A673 (cell line): ENCODE measurements around the gene MIGA2. TPM values are rescaled to one million over a fixed set of nuclear protein-coding genes. Genes with fewer than 3 reads are reported as not detected.

Experiments used
- BruUV-seq: library from RNA; stranded (reverse); fragments of 400-500 nt; replicated peaks from 2 replicates; lab custom pipeline; 2021; lab: Mats Ljungman, UMichigan
- CTCF ChIA-PET: fragments of 300-600 bp; sonication (Branson Sonifier 250); formaldehyde crosslinking; loops from one replicate; lab custom pipeline; 2022; ENCODE audit warnings: antibody characterized with exemption; lab: Charles Lee
- POLR2A ChIA-PET: fragments of 300-600 bp; sonication (Branson Sonifier 250); formaldehyde crosslinking; loops from one replicate; lab custom pipeline; 2022; ENCODE audit warnings: antibody characterized with exemption; ENCODE audit not compliant: low non-redundant PET; lab: Charles Lee
- DNase-seq: peaks from one replicate; pipeline ENCODE4 v3.0.0-alpha.2; 2015; ENCODE audit warnings: low spot score
- H3K27ac ChIP-seq: fragments of 200-600 bp; sonication (generic); 2 replicates; pipeline ENCODE4 v1.5.1; 2016; ENCODE audit warnings: mixed run types, low read depth, mild to moderate bottlenecking, mixed read lengths, antibody characterized with exemption, low read length; ENCODE audit not compliant: poor library complexity, severe bottlenecking
- H3K27me3 ChIP-seq: fragments of 200-600 bp; sonication (generic); replicated peaks from 2 replicates; pipeline ENCODE4 v1.6.1; 2017; ENCODE audit warnings: mixed run types, low read depth, mild to moderate bottlenecking, mixed read lengths, antibody characterized with exemption, low read length; ENCODE audit not compliant: insufficient read depth, poor library complexity
- H3K36me3 ChIP-seq: fragments of 200-600 bp; sonication (generic); 2 replicates; pipeline ENCODE4 v1.6.1; 2016; ENCODE audit warnings: mixed run types, mild to moderate bottlenecking, mixed read lengths, antibody characterized with exemption, low read length; ENCODE audit not compliant: insufficient read depth, poor library complexity, severe bottlenecking
- H3K4me1 ChIP-seq: fragments of 200-600 bp; sonication (generic); 2 replicates; pipeline ENCODE4 v1.6.1; 2017; ENCODE audit warnings: mixed run types, mild to moderate bottlenecking, mixed read lengths, antibody characterized with exemption, low read length; ENCODE audit not compliant: insufficient read depth, poor library complexity, severe bottlenecking
- H3K4me3 ChIP-seq: fragments of 200-600 bp; sonication (generic); 2 replicates; pipeline ENCODE4 v1.5.1; 2016; ENCODE audit warnings: low read depth, mixed run types, mild to moderate bottlenecking, mixed read lengths, low read length; ENCODE audit not compliant: poor library complexity, severe bottlenecking
- H3K9me3 ChIP-seq: fragments of 200-600 bp; sonication (generic); 2 replicates; pipeline ENCODE4 v1.6.1; 2016; ENCODE audit warnings: mixed run types, low read depth, mild to moderate bottlenecking, mixed read lengths, antibody characterized with exemption, low read length; ENCODE audit not compliant: poor library complexity, severe bottlenecking
- EZH2 ChIP-seq: fragments of 200-600 bp; sonication (generic); IDR thresholded peaks from 2 replicates; pipeline ENCODE4 v1.6.1; 2017; ENCODE audit warnings: borderline replicate concordance, low read depth, mild to moderate bottlenecking, mixed read lengths, antibody characterized with exemption, low read length; ENCODE audit not compliant: poor library complexity, severe bottlenecking
- intact Hi-C: fragments of 100-400 bp; cut with micrococcal nuclease; formaldehyde crosslinking; loops from one replicate; pipeline ENCODE4 v1.10.0; 2022; ENCODE audit not compliant: unreplicated experiment
- total RNA-seq: library from RNA; stranded (reverse); gene quantifications from 2 replicates; pipeline ENCODE4 v1.2.3, GENCODE V29; 2021
- TF ChIP-seq, protein P1 (sequence below): fragments of 300-800, 200-600 bp; sonication (generic); conservative IDR thresholded peaks from 2 replicates; pipeline ENCODE4 v1.5.1; 2017; ENCODE audit warnings: low read depth, mild to moderate bottlenecking, antibody characterized with exemption, low read length, moderate library complexity, mixed read lengths

The MIGA2 gene
- total RNA-seq, 1 experiment from 2014 or later: 27.7 TPM

DNA sequence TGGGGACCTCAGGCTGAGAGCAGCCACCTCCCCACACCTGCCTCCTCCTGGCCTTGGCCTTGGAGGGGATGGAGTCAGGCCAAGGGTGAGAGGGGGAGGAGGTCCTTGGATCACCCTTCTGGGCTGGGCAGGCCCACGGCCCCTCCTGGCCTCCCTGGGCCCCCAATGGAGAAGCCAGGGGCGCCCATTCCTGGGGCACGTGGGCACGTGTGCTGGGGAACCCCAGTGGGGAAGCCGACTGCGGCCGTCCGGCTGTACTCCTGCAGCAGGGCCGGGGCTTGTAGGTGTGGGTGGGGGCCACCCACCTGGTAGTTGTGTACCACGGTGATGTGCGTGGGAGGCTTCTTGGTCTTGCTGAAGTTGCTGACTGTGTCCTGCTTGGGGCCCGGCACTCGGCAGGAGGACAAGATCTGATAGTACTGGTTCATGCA, 65.7 kb downstream of the MIGA2 start:
- no peak for DNase-seq
- H3K36me3 ChIP-seq: no peaks in the 10 kb centered on the region
- no peak overlapping the region for H3K27ac ChIP-seq
- no peaks in the 10 kb centered on the region for H3K4me1 ChIP-seq
- no peak overlapping the region for H3K4me3 ChIP-seq
- no TSS peak for BruUV-seq
- ChIA-PET CTCF (no interaction called here), POLR2A (no interaction called here)
- intact Hi-C loops: no loop called here
- H3K9me3 ChIP-seq: no peaks in the 10 kb centered on the region
- TF ChIP-seq, protein P1, sequence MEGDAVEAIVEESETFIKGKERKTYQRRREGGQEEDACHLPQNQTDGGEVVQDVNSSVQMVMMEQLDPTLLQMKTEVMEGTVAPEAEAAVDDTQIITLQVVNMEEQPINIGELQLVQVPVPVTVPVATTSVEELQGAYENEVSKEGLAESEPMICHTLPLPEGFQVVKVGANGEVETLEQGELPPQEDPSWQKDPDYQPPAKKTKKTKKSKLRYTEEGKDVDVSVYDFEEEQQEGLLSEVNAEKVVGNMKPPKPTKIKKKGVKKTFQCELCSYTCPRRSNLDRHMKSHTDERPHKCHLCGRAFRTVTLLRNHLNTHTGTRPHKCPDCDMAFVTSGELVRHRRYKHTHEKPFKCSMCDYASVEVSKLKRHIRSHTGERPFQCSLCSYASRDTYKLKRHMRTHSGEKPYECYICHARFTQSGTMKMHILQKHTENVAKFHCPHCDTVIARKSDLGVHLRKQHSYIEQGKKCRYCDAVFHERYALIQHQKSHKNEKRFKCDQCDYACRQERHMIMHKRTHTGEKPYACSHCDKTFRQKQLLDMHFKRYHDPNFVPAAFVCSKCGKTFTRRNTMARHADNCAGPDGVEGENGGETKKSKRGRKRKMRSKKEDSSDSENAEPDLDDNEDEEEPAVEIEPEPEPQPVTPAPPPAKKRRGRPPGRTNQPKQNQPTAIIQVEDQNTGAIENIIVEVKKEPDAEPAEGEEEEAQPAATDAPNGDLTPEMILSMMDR: no peak
- no peak for TF ChIP-seq EZH2
- no peaks in the 10 kb centered on the region for H3K27me3 ChIP-seq

DNA sequence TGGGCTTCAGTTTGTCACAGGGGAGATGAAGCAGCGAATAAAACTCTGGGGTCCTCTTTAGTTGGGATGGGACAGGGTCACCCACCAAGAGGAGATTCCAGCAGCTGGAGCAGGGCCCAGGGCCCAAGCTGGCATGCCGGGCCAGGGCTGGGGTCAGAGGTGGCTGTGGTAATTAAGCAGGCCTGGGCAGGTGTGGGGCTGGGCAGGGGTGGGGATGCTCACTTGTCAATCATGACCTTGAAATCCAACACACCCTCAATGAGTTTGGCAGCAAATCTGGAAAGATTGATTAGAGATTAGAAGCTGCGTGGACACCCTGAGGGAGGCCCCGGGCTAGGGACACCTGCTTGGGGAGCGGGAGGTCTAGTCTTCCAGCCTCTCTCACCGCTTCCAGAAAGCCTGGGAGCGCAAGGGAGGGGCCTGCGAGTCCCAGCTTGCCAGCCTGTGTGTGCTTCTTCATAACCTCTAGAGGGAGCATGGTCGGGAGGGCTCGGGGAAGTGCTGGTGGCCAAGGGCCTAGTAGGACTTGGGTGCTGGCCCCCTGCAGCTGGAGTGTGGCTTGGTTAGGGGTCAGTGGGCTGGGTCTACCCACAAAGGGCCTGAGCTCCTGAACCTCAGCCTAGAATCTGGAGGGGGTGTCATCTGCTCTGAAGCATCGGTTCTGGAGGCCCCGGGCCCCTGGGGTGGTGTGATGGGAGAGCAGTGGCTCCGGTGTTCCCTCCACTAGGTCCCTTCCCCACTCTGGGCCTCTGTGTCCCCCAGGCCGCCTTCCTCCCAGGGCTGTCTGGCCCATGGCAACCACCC, 66.6 kb downstream of the MIGA2 start:
- Histone ChIP-seq H3K36me3 (no peaks in the 10 kb centered on the region), H3K27ac (no peak overlapping the region)

DNA sequence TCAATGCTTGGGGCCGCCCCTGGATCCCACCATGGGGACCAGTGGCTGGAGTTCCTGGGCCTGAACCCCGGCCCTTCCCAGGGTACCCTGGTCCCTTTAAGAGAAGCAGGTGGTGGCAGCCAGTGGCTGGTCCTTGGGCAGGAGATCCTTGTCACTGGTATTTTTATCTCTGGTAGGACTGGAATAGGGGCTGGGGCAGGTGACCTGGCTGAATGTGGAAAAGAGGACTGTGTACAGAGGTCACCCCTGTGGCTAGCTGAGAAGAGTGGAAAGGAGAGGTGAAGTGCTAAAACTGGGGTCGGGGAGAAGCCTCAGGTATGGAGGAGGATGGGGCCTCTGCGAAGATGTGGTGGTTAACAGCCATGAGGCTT, 67.2 kb downstream of the MIGA2 start:
- TF ChIP-seq EZH2: no peak
- TF ChIP-seq, protein P1: no peak
- intact Hi-C loops: no loop called here
- no peaks in the 10 kb centered on the region for H3K9me3 ChIP-seq
- ChIA-PET CTCF (interaction anchor here (1.1 kb wide), 1 partner anchor 21 kb away, joined by 4 read pairs; no protein-coding TSS in a partner anchor), POLR2A (no interaction called here)
- DNase-seq: no peak
- H3K36me3 ChIP-seq: no peaks in the 10 kb centered on the region
- H3K27ac ChIP-seq: no peak overlapping the region
- H3K4me1 ChIP-seq: no peaks in the 10 kb centered on the region
- BruUV-seq: no TSS peak
- H3K4me3 ChIP-seq: no peak overlapping the region
- H3K27me3 ChIP-seq: no peaks in the 10 kb centered on the region

More for the DNA sequence above, 66.6 kb downstream of the MIGA2 start:
- TF ChIP-seq, protein P1: peak; percentile 68
- TF ChIP-seq EZH2: no peak
- no TSS peak for BruUV-seq
- POLR2A ChIA-PET: no interaction called here
- intact Hi-C loops: no loop called here
- CTCF ChIA-PET: interaction anchor here (1.1 kb wide), 1 partner anchor 20 kb away, joined by 4 read pairs; no protein-coding TSS in a partner anchor
- H3K4me3 ChIP-seq: no peak overlapping the region
- no peaks in the 10 kb centered on the region for H3K9me3 ChIP-seq
- peak; percentile 76 for DNase-seq
- no peaks in the 10 kb centered on the region for H3K27me3 ChIP-seq
- no peaks in the 10 kb centered on the region for H3K4me1 ChIP-seq
